HG03039 (cell line): ENCODE data around the gene NCKAP5.
A peak's percentile ranks its signal among the peaks of the same experiment; 100 is the strongest.

Source experiments
- ATAC-seq: cut with Tn5 transposase; IDR thresholded peaks from one replicate; pipeline ENCODE4 v1.9.1; 2021; ENCODE audit warnings: mild to moderate bottlenecking, moderate library complexity; ENCODE audit not compliant: unreplicated experiment

The NCKAP5 gene

DNA sequence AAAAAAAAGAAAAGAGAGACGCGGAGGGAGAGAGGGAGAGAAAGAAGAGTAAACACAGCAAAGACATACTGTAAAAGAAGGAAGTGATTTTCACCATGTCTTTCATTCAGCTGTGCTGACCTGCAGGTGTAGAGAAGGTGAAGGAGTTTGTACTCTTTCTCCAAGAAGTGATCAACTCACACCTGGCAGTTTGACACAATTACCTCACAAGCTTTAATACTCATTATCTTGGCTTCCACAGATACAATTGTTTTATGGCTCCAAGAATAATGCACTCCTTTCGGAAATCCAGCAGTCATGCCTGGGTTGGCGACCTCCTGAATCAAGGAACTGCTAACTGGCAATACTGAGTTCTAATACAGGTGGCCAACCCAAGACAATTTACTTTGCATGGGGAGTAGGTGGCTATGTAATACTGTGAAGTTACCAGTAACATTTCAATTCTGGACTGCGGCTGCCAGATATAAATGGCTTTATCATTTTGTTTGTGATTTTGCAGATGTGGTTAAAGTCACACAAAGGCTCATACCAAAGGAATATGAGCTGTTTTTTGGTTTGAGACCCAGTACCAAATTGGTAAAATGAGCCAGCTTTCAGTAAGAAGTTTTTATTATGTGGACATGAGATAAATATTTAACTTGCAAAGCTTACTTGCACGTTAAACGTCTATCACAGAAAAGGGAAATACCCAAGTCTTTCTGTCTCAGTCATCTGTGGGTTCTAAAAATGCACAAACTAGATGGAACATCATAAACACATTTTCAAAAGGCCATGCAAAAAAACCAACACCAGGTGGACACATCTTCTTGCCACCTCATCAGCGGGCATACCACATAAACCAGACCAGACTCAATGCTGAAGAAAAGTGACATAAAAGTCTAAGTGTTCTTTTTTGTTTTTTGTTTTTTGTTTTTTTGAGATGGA, 69.3 kb downstream of the NCKAP5 start:
- ATAC-seq, result peak; percentile 56

- ATAC-seq, result no peak
Observed at GRCh38 chr2:133497951-133498565, 70.2 kb downstream of the NCKAP5 start.

- ATAC-seq, result no peak
Observed at GRCh38 chr2:133497270-133497893, 70.9 kb downstream of the NCKAP5 start.

DNA sequence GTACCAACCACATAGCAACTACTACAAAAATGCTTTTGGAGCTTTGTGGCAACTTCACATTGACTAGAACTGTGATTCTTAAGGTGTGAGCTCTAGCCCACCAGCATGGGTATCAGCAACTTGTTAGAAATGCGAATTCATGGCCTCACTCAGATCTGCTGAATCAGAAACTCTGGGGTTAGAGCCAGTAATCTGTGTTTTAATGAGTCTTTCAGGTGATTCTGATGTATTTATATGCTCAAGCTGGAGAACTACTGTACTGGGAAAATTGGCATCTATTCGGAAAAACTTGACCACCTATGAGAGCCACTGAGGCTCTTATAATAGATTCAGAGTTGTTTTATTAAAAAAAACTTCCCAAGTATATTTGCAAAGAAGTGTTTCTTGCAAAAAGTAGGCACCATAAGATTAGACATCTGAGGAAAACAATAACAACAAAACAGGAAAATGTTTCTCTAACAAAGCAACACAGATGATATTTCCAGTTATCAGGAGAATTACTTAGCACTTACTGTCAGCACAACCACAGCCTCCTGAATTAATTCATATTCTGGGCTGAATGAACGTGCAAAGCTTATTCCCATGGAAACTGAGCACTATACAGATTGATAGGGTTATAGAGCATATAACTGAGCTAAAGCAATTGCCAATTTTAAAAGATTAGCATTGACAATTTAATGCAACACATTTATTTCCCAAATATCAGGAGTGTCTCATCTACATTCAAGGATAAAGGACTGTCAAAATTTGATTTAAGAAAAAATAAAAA, 71.6 kb downstream of the NCKAP5 start:
- no peak for ATAC-seq

DNA sequence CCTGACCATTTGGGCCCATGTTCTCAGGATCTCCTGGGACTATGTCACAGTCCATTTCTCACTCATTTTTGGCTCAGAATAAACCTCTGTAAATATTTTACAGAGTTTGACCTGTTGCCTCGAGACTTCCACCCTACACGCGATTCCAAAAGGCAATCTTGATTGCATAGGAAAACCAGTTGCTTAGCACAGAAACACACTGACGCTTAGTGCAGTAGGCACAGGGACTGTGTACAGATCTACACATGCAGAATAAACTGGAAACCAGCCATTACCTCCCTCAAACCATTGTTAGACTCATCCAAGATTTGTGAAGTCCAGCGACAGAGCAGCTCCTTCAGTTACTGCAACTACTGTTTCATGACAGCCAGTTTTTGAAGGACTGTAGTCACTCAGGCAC, 73.0 kb downstream of the NCKAP5 start:
- no peak for ATAC-seq

DNA sequence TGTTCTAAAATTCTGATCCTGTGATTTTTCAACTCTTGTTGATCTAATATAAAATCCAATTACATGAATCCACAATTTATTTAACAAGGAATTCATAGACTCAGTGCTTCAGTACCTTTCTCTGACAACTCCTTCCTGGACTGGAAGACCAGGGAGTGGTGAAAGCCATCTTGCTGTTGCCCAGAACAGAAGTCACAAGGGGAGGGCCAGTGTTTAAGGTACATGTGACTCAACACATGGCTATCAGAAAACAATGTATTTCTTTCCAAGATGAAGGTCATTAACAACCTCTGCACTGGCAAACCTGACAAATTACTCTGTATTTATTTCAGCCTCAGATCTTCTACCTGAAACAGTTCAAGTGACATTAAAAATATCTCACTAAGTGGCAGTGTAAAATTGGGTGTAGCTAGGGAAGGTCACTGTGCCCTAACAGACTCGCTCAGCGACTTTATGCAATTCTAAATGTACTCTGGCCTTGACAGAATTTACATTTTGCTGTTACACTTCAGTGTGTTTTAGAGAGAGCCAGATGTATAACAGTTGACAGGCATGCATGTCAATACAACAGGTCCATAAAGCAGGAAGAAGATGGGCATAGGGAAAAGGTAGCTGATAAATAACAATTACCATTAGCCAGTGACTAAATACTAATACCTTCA, 75.4 kb downstream of the NCKAP5 start:
- no peak for ATAC-seq

DNA sequence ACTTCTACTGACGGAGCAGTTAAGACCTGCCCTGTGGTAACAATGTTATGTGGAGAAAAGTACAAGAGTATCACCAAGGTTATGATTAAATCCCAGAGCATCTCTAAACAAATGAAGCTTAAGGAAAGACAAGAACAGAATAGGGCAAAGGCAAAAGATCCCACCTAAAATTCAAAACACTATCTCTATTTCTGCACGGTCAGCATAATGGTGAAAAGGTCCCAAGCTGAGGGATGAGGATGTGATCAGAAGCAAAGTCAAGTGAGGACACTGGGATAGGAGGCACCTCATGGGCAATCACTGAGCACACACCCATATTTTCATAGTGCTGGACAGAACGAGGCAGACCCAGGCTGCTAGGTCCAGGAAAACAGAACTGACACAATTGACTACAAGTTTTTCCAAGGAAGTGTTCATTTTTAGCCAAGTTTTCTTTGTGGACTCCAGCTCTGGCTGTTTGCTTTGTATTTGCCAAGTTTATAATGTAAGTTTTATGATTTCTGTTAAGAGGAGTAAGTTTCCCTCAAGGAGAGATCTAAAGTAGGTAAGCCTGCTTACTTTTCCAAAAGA, 77.8 kb downstream of the NCKAP5 start:
- no peak for ATAC-seq

DNA sequence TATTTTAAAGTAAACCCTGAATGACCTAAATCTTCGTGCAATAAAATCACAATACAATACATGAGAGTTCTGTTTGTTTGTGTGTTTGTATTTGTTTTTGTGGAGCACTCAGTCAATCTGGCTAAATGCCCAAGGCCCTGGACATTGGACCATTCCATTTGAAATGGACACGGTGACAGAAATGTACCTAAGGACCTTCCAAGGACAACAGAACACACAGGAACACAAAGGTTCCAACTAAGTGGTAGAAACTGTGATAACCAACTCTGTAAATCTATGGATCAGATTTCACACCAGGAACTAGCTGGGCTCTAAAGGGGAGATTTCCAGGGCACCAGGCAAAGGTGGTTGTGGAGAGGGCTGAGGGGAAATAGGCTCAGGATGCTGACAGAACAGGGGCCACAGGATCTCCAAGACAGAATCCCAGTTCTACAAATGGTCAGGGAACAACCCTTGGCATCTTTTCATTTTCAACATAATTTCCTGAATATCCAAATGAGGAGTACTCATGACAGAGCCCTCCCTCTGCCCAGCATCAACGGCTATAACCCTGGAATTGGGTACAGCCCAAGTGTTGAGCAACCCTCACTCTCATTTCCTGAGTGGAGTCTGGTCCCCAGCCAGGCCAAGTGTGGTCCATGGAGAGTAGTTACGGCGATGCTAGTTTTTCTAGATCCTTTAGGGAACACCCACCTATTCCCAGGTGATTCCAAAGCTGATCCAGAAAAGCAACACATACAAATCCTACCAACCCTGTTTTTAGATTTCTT, 78.4 kb downstream of the NCKAP5 start:
- no peak for ATAC-seq

- no peak for ATAC-seq
Observed at GRCh38 chr2:133489146-133489545, 79.1 kb downstream of the NCKAP5 start.

GRCh38 chr2:133486771-133487191, 81.5 kb downstream of the NCKAP5 start:
- ATAC-seq, result no peak

DNA sequence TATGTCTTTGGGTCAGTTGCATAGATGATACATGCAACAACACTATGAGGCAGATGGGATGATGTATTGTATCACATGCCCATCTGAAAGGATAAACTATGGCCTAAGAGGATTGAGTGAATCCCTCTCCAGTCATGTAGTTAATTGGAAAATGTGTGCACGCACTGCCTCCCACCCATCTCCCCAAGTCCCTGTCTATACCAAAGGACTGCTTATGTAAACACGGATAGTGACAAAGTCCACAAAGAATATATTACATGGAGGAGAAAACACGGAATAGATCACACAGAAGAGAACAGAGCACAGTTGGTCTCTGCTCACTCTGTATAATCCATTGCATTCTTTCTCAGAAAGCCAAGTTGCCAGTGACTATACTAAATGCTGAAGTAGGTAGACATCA, 82.4 kb downstream of the NCKAP5 start:
- no peak for ATAC-seq

GRCh38 chr2:133484784-133485183, 83.5 kb downstream of the NCKAP5 start:
- ATAC-seq, result no peak

- no peak for ATAC-seq
Observed at GRCh38 chr2:133484106-133484505, 84.2 kb downstream of the NCKAP5 start.

GRCh38 chr2:133483181-133483580, 85.1 kb downstream of the NCKAP5 start:
- ATAC-seq, result no peak

- ATAC-seq, result no peak
Observed at GRCh38 chr2:133480707-133481429, 87.4 kb downstream of the NCKAP5 start.

DNA sequence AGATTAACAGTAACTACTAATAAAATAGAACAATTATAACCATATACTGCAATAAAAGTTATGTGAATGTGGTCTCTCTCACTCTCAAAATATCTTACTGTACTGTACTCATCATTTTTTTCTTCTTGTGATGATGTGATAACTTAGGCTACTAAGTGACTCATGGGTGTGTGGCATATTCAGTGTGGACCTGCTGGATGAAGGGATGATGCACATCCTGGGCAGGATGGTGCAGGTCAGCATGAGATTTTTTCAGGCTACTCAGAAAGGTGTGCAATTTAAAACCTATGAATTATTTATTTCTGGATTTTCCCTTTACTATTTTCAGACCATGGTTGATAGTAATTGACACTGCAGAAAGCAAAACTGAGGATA, 90.7 kb downstream of the NCKAP5 start:
- no peak for ATAC-seq

DNA sequence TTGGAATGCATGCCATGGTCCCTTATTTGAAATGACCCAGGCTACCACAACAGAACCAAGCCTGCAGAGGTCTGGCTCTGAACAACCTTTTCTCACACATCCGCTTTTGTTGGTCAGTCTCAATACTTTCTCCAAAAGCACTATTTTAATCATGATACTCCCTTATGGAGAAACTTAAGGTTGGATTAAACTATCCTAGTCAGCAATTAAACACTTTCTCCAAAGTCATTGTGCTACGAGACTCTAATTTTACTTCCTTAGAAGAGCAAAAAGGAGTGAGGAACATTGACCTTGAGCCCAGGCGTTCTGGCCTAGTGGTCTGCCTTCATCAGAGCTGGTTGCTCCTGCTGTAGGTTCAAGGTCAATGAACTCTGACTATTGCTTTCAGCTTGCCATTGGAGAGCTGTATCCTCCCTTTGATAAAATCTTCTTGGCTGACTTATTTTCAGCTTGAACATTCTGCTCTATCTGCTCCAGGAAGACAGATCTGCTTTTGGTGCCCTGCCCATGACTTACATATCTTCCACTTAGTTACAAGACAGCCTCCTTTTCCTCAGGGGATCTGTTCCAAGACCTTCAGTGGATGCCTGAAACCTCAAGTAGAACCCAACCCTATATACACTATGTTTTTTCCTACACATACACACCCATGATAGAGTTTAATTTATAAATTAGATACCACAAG, 91.2 kb downstream of the NCKAP5 start:
- ATAC-seq, result no peak

DNA sequence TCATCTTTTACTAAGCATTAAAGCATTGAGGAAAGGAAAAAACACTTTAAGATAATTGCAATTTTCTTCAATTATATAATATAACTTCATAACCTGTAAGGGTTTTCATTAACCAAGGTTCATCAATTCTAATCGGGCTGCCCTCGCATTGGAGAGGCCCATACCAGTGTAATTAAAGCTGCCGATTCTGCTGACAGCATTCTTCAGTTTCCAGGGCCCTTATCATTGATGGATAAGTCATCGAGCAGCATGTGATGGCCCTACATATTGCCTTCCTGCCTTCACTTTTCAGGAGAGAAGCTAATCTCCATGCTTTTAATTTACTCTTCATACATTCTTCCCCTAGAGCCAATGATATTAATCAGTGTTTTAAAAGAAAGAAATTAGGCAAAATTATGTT, 92.0 kb downstream of the NCKAP5 start:
- ATAC-seq, result no peak
